GM19240 (cell line): ENCODE data around the gene GARRE1.
"Not testable (repeated sequence)": the region's sequence is repeated elsewhere in the genome, so short reads cannot be mapped to it uniquely, and the experiment has no call there.

Source experiments
- DNase-seq: peaks from one replicate; pipeline ENCODE4 v3.0.0; 2011; ENCODE audit warnings: low spot score; ENCODE audit not compliant: insufficient read length

Gene GARRE1

DNA sequence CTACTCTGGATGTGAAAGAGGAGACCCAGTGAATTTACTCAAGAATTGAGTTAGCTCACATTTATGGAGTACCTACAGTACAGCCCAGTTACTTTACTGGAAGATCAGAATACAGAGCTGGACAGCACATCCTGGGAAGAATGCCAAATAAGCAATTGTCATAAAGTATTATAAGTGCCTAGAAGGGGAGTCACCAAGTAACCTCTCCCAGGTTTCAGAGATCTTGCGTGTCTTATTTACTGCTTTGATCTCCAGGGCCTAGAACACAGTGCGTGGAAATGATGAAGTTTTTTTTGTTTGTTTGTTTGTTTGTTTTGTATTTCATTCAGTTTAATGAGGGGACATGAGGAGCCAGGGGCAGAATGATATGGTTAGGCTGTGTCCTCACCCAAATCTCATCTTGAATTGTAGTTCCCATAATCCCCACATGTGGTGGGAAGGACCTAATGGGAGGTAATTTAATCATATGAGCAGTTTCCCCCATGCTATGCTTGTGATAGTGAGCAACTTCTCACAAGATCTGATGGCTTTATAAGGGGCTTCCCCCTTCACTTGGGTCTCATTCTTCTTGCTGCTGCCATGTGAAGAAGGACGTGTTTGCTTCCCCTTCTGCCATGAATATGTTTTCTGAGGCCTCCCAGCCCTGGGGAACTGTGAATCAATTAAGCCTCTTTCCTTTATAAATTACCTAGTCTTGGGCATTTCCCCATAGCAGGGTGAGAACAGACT, 5.2 kb downstream of the GARRE1 start:
- no peak for DNase-seq

DNA sequence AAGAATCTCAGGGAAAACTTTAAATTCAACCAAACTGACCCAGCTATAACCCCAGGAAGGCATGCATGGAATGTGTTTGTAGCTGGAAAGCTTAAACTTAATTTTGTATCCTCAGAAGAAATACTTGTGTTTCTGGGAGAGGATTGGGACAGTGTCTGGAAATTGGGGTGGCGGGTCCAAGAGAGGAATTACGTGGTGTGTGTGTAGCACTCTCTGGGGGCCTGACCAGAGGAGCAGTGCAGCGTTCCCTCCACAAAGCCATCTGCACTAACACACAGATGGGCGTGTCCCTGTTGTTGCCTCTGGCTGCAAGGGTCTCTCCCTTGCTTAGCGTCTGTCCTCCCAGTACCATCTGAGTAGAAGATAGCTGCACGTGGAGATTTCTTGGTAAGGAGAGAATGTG, 6.4 kb downstream of the GARRE1 start:
- DNase-seq: no peak

DNA sequence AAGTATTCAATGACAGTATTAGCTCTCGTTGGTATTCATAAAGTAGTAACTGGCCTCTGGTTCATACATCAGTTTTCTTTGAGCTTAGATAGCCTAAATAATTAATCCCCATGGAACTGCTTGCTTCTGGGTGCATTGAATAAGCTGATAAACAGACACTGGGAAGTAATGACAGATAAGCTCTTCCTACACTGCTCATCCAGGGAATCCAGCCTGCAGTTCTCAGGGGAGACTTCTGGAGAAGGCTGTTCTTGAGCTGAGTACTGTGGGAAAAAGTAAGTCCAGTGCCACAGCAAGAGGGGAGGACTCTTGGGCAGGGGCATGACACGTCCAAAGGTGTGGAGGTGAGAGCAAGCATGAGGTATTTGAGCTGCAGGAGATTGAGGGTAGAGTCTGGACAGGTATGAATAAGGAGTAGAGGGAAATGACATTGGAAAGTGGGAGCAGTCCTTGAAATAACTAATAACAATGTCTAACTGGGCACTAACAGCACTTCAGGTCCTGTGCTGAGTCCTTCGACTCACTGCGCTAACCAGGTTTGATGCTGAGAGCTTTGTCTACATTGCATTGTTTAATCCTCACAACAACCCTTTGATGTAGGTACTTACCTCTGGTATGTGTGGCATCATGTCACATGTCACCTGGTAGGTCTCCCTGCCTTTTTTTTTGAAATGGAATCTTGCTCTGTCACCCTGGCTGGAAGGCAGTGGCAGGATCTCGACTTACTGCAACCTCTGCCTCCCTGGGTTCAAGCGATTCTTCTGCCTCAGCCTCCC, 7.2 kb downstream of the GARRE1 start:
- DNase-seq: no peak

DNA sequence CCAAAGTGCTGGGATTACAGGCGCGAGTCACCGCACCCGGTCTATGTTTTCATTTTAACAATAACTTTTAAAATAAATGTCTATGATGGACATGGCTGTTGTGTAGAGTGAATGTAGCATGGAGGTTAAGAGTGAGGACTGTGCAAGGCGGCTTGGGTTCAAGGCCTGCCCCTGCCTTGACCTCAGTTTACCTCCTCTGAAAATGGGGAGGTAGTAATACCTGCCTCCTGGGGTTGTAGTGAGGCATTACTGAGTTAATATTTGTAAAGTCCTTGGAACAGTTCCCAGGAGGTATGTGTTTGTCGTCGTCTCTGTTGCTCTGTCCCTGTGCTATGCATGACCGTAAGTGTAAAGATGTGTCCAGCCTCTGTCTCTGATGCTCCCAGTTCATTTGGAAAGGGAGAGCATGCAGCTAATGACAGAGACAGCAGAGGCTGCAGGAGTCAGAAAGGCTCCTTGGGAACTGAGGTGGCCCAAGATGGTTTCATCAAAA, 9.4 kb downstream of the GARRE1 start:
- DNase-seq: no peak

DNA sequence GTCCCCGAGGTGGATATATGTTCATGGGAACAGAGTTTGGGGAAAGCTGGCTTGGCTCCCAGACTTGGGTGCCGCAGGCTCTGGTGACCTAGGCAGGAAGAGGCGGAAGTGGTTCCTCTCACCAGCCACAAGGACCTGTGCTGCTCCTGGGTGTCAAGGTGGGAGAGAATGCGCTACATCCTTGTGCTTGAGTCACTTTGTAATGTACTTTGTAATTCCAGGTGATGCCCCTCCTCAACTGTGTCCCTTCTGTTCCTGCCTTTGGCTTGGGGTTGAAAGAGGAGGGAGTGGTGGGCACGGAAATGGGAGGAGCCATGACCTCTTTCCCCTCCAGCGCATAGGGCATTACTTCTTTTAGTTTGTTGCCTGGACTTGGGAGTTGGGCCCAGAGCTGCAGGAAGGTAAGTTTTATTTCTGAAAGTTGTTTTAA, 10.9 kb downstream of the GARRE1 start:
- DNase-seq: no peak

DNA sequence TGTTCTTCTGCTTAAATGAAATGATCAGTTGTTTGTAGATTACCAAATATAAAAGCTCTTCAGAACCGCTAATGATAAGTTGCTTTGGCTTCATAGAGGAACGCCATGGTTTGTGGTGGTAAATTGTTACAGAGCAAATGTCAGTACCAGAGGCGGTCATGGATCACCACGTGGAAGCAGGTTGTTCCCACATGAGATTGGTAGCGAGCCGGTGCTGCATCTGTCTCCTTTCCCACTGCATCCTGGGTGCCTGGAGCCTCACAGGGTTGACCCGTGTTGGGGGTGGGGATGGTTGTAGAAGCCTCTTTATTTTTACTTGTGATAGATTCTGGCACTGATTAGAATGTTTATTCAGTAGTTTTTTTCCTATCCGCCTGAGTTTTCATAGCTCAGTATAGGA, 14.7 kb downstream of the GARRE1 start:
- no peak for DNase-seq

DNA sequence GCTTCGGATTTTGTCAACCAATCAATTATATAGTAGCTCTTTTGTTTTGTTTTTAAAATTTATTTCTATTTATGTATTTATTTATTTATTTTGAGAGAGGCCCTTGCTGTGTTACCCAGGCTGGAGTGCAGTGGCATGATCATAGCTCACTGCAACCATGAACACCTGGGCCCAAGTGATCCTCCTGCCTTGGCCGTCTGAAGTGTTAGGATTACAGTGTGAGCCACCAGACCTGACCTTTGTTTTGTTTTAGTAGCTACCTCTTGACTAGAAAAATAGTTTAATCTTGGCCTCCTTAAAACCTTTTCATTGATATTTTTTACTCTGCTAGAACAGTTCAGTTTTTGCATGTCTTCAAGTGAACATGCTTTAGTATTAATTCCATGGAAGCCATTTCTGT, 15.1 kb downstream of the GARRE1 start:
- no peak for DNase-seq

DNA sequence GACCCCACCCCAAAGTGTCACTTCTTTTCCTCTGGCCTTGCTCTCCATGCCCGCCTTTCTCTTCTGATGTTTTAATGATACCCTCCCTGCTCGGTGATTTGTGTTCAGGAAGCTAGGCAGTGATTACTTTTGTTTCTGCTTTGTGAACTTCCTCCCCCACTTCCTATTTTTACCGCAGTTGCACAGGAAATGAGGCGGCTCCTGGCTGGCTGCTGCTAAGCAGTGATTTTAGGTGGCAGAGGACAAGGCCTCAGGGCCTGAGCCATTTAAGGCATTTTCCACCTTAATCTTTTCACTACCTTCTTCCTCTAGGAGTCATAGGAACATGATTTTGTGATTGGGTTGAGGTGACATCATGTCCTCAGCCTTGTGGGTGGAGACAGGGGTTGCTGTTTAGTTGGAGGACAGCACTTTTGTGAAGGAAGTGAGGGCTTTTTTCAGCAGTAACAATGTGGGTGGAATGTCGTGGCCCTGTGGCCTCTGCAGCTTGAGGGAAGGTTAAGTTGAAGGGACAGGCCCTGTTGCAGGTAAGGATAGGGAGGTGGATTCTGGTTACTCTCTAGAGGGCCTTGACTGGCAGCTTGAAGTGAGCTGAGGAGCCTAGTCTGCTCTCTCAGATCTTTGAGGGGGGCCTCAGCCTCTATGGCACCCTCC, 15.7 kb downstream of the GARRE1 start:
- peak; percentile 46 for DNase-seq

DNA sequence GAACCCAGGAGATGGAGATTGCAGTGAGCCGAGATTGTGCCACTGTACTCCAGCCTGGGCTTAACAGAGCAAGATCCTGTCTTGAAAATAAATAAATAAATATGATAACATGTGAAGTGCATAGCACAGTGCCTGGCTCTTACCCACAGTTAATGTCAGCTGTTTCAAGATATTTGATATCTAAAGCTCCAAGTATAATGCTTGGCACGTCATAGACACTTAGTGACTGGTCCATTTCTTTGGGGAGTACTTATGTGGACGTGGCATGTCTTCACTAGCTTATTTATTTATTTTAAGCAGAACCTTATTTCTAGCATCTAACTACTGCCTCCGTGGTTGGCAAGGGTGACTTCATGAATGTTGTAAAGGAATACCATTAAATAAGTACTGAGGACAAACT, 18.8 kb downstream of the GARRE1 start:
- DNase-seq: no peak

DNA sequence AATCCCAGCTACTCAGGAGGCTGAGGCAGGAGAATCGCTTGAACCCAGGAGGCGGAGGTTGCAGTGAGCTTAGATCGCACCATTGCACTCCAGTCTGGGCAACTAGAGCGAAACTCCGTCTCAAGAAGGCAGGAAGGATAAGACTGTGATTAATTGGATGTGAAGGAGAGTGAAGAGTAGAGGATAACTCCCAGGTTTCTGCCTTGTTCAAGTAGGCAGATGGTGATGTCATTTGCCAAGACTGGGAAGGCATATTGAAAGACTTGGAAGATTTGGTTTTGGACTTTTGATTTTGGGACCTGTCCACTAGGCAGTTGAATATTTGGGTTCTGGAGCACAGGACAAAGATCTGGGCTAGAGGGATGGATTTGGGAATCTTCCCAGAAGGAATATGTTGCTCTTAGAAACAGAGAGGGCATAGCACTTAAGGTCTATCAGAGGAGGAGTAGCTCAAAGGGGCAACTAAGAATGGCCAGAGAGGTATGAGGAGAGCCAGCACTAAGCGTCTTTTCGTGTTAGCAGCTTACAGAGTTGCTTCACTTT, 20.0 kb downstream of the GARRE1 start:
- no peak for DNase-seq

DNA sequence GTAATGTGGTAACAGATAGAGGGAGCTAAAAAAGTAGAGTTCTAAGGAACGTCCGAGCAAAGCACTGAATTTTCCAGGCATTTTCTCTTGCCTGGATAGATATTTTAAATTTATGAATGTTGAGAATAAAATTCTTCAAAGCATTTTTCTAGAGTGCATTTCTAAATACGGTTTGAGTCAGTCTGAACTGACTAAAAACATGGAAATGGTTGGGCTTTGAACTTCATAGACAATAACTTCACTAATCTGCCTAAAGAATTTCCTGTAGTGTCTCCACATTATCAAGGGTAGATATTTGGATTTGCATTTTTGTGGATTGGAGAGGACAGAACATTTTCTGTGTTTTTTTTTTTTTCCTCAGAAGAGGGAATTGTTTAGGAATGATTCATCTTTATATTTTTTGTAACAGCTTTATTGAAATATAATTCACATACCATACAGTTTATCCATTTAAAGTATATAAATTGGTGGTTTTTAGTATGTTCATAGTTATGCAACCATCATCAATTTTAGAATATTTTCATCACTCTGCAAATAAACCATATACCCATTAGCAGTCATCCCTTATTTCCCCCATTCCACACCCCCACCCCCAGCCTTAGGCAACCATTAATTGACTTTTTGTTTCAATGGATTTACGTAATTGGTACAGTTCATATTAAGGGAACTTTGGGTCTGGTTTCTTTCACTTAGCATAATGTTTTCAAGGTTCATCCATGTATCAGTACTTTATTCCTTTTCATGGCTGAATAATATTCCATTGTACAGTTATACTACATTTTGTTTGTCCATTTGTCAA, 20.7 kb downstream of the GARRE1 start:
- DNase-seq: no peak

DNA sequence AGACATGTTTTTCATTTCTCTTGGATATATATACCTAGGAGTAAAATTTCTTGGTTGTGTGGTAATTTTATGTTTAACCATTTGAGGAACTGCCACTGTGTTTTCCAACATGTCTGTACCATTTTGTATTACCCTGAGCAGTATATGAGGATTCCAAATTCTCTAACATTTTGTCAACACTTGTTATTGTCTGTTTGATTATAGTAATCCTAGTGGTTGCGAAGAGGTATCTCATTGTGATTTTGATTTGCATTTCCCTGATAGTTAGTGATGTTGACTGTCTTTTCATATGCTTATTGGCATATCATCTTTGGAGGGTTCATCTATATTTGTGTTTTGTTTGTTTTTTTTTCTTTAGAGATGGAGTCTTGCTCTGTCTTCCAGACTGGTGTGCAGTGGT, 21.4 kb downstream of the GARRE1 start:
- no peak for DNase-seq

DNA sequence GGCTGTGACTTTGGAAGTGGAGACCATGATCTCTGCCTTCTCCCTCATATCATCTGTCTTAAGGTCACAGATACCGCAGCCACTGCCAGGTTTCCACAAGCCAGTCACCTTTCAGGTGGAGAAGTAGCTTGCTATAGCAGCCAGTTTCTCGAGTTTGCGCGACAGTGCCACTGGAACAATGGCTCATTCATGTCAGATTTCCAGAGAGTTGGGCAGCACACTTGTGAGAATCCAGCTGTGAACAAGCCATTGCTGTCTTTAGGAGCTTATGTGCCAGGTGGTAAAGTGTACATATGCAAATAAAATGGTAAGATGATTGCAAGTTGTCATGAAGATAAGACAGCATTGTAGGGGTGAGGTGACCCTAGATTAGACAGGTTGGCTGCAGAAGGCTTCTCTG, 22.3 kb downstream of the GARRE1 start:
- no peak for DNase-seq

DNA sequence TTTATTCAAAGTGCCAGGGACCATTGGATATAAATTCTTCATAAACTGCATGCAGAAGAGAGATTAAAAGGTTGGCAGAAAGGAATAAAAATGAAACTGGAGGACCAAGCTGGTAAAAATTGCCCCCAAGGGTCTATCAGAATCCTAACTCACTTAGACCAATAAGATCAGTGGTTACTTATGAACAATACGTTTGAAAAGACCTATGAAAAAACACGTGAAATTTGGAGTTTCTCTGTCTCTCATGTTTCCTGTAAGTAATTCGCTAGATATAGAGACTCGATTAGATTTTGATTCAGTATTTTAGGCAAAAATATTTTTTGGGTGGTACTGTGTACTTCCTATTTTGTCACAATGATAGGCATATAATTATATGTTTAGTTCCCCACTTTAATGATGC, 22.9 kb downstream of the GARRE1 start:
- no peak for DNase-seq

DNA sequence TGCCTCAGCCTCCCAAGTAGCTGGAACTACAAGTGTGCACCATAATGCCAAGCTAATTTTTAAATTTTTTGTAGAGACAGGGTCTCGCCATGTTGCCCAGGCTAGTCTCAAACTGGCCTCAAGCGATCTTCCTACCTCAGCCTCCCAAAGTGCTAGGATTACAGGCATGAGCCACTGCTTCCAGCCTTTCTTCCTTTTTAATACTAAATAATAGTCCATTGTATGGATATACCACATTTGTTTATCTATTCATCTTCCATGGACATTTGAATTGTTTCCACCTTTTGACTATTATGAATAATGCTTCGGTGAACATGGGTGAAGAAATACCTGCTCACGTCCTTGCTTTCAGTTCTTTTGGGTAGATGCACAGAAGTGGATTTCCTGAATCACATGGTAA, 24.4 kb downstream of the GARRE1 start:
- DNase-seq: no peak

DNA sequence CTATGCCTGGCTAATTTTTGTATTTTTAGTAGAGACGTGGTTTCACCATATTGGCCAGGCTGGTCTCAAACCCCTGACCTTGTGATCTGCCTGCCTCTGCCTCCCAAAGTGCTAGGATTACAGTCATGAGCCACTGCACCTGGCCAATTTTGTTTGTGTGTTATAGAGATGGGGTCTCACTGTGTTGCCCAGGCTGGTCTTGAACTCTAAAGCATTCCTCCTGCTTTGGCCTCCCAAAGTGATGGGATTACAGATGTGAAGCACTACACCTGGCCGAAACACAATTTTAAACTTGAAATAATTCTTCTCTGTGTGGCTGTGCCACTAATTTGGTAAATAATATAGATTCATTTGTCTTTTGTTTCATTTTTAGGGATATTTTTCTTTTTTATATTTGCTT, 27.1 kb downstream of the GARRE1 start:
- not testable (repeated sequence) for DNase-seq

DNA sequence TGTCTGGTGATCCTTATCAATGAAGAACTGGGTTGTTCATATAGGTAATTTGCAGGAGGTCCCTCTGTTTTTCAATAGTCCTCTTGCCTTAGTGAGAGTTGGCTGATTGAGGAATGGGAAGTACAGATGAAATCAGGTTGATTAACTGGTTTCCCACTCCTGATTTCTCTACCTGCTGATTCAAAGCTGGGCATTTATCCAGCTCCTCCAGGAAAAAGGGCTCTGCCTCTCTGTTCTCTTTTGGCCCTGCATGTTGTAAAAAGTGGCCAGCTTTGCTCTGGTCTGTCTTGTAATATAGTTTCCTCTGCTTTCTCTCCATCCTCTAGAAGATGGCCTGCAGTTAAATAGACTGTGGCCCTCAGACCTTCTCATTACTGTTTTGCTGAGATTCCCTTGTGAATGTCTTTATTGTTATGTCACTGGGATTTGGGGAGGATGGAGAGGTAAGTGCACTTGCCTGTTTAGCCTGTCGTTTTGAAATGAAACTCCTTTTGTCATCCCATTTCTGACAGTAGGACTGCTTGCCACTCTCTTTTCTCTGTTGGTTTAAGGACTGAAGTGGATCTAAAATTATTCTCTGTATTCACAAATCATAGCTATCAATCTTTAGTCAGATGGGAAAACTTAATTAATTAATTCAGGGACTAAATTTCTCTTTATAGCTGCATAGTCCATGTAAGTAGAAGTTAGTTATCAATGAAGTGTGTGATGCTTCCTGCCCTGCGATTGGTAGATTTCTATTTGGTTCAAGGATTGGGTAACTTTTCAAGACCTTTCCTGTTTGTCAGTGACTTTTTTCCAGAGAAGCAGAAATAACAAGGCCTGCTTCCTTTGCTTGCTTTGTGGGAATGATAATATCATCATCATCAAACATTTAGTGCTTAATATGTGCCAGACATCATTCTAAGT, 28.5 kb downstream of the GARRE1 start:
- no peak for DNase-seq

DNA sequence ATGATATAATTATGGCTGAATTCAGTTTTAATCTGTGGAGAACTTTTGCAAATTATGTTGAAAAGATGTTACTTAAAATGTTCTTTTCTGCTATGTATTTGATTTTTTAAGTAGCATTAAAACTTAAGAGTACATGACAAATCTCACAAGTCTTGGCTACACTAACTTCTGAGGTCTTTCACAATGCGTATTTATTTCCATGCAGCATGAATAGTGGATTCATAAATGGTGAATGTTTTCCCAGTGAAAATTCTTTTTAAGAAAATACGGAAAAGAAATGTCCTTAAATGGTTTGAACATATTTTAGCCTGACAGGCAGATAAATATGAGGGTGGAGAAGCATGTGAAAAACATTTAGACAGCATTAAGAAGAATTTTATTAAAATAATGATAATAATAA, 30.2 kb downstream of the GARRE1 start:
- no peak for DNase-seq

DNA sequence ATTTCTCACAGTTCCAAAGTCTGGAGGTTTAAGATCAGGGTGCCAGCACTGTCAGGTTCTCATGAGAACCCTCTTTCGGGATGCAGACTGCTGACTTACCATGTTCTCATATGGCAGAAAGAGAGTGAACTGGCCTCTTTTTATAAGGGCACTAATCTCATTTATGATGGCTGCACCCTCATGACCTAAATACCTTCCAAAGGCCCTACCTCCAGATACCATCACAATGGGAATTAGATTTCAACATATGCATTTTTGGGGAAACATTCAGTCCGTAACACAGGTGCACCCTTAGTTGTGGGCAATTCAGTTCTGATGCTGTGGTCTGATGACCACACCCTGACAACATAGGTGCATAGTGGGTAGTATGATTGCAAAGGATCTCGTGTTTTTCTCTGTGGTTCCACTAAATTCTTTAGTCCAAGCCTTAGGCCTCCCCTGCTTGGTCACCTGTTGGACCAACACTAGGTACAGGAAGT, 33.3 kb downstream of the GARRE1 start:
- DNase-seq: no peak

DNA sequence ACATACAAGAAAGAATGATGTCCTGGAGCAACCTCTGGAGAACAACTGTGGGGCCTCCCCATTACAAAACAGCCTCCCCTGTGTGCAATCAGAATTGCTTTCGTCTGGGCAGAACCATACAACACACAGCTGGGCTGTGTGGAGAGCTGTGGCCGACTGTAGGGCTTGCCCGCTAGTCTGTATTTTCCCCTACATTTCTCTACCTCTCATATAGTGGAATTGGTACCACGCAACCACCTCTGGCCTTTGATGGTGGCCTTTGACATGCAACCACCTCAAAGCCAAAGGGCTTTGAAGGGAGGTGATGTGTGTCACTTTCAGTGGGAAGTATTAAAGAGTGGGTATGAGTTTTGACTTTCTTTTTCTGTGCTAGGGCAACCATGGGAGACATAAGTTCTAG, 34.0 kb downstream of the GARRE1 start:
- DNase-seq: no peak
